ENCODE measurements around the gene STIM2. TPM values are rescaled to one million over a fixed set of nuclear protein-coding genes. Genes with fewer than 3 reads are reported as not detected.

STIM2 gene
- total RNA-seq, 1 experiment from 2014 or later = 30.2 TPM

DNA sequence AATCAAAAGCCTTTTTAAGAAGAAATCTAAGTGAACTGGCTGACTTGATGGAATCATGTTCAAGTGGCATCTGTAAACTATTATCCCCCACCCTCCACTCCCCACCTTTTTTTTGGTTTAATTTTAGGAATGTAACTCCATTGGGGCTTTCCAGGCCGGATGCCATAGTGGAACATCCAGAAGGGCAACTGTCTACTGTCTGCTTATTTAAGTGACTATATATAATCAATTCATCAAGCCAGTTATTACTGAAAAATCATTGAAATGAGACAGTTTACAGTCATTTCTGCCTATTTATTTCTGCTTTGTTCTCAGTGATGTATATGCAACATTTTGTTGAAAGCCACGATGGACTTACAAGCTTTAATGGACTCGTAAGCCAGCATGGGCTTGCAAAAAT lies 162.3 kb downstream of the STIM2 start:
- no peak overlapping the region for H3K4me3 ChIP-seq
- H3K27ac ChIP-seq = no peak overlapping the region
- H3K36me3 ChIP-seq (ENCODE audit: low read depth) = no peaks in the 10 kb centered on the region
- DNase-seq = no peak
- no peaks in the 10 kb centered on the region for H3F3A ChIP-seq (ENCODE audit: insufficient read depth, low read depth)
- no peaks in the 10 kb centered on the region for H3K4me1 ChIP-seq (replicated peaks; ENCODE audit: insufficient read depth)
- H3K4me2 ChIP-seq = no peak overlapping the region
- no peaks in the 10 kb centered on the region for H3K9me3 ChIP-seq (ENCODE audit: insufficient read depth, low read depth)
- BruUV-seq (replicated peaks) = no TSS peak
- no peaks in the 10 kb centered on the region for H3K79me2 ChIP-seq (ENCODE audit: low read depth)
- H4K20me1 ChIP-seq (ENCODE audit: insufficient read depth) = no peaks in the 10 kb centered on the region
- H3K27me3 ChIP-seq (ENCODE audit: insufficient read depth, low read depth) = no peaks in the 10 kb centered on the region
- ChIA-PET CTCF (interaction anchor here (0.7 kb wide), 1 partner anchor 506 kb away, joined by 3 read pairs; no protein-coding TSS in a partner anchor), POLR2A (ENCODE audit: unreplicated experiment) (no interaction called here)
- no peak overlapping the region for H2AFZ ChIP-seq
- TF ChIP-seq EZH2 (IDR thresholded peaks at IDR 0.05; ENCODE audit: low read depth) = no peak
- TF ChIP-seq CTCF (conservative IDR thresholded peaks at IDR 0.05) = no peak
- no peaks in the 10 kb centered on the region for H3K9me2 ChIP-seq (ENCODE audit: insufficient read depth)
- intact Hi-C loops (cut with micrococcal nuclease; ENCODE audit: unreplicated experiment) = no loop called here

- no peak for DNase-seq
- no peaks in the 10 kb centered on the region for H4K20me1 ChIP-seq (ENCODE audit: insufficient read depth)
- ChIA-PET CTCF (interaction anchor here (0.7 kb wide), 1 partner anchor 506 kb away, joined by 3 read pairs; no protein-coding TSS in a partner anchor), POLR2A (ENCODE audit: unreplicated experiment) (no interaction called here)
- no peaks in the 10 kb centered on the region for H3K27me3 ChIP-seq (ENCODE audit: insufficient read depth, low read depth)
- no peaks in the 10 kb centered on the region for H3K9me2 ChIP-seq (ENCODE audit: insufficient read depth)
- no peak overlapping the region for H3K4me3 ChIP-seq
- no peak overlapping the region for H2AFZ ChIP-seq
- TF ChIP-seq EZH2 (IDR thresholded peaks at IDR 0.05; ENCODE audit: low read depth) (no peak), CTCF (conservative IDR thresholded peaks at IDR 0.05) (no peak)
- no peaks in the 10 kb centered on the region for H3K79me2 ChIP-seq (ENCODE audit: low read depth)
- H3K36me3 ChIP-seq (ENCODE audit: low read depth) = no peaks in the 10 kb centered on the region
- H3K4me2 ChIP-seq = no peak overlapping the region
- no TSS peak for BruUV-seq (replicated peaks)
- no peak overlapping the region for H3K27ac ChIP-seq
- H3F3A ChIP-seq (ENCODE audit: insufficient read depth, low read depth) = no peaks in the 10 kb centered on the region
- intact Hi-C loops (cut with micrococcal nuclease; ENCODE audit: unreplicated experiment) = no loop called here
- no peaks in the 10 kb centered on the region for H3K9me3 ChIP-seq (ENCODE audit: insufficient read depth, low read depth)
- no peaks in the 10 kb centered on the region for H3K4me1 ChIP-seq (replicated peaks; ENCODE audit: insufficient read depth)
Observed at GRCh38 chr4:27023366-27023765, 162.7 kb downstream of the STIM2 start.

DNA sequence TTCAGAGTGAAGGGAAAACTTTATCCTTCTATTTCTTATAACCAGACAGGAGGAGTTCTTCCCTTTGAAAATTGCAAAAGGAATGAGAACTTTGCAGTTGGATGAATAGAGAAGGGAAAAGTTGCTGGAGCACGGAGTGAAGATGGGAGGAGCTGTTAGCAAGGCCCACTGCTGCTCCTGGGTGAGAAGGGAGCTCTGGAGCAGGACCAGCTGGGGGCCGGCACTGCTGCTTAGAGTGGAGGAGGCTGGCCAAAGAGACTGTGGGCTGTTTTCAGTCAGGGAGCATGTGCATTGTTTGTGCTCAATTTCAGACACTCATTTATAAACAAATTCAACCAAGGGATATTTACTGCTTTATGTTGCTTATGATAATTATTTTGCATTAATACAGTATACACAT lies 164.2 kb downstream of the STIM2 start:
- no peak for TF ChIP-seq EZH2 (IDR thresholded peaks at IDR 0.05; ENCODE audit: low read depth)
- no peak for TF ChIP-seq CTCF (conservative IDR thresholded peaks at IDR 0.05)
- Histone ChIP-seq H4K20me1 (ENCODE audit: insufficient read depth) (no peaks in the 10 kb centered on the region), H3K9me2 (ENCODE audit: insufficient read depth) (no peaks in the 10 kb centered on the region), H3F3A (ENCODE audit: insufficient read depth, low read depth) (no peaks in the 10 kb centered on the region), H3K27me3 (ENCODE audit: insufficient read depth, low read depth) (no peaks in the 10 kb centered on the region), H3K79me2 (ENCODE audit: low read depth) (no peaks in the 10 kb centered on the region), H3K4me2 (no peak overlapping the region), H3K4me1 (replicated peaks; ENCODE audit: insufficient read depth) (no peaks in the 10 kb centered on the region), H2AFZ (no peak overlapping the region), H3K36me3 (ENCODE audit: low read depth) (no peaks in the 10 kb centered on the region), H3K9me3 (ENCODE audit: insufficient read depth, low read depth) (no peaks in the 10 kb centered on the region), H3K27ac (no peak overlapping the region), H3K4me3 (no peak overlapping the region)
- POLR2A ChIA-PET (ENCODE audit: unreplicated experiment) = no interaction called here
- intact Hi-C loops (cut with micrococcal nuclease; ENCODE audit: unreplicated experiment) = no loop called here
- no TSS peak for BruUV-seq (replicated peaks)
- CTCF ChIA-PET = no interaction called here
- no peak for DNase-seq

All from PC-9 (cell line).